Measurements from ENCODE around the gene DRG2.

GRCh38 chr17:18141210-18141803 is 53.6 kb downstream of the DRG2 start:
- TF ChIP-seq POLR2AphosphoS5 (IDR thresholded peaks at IDR 0.05; ENCODE audit: borderline replicate concordance, low read depth, low read length) (no peak), FOXP2 (optimal IDR thresholded peaks at IDR 0.05; ENCODE audit: control extremely low read depth, extremely low read length, insufficient read depth) (no peak)

All from SK-N-MC (cell line).